Fibroblast of skin of right quadriceps (primary cell): ENCODE data around the gene SCGB1C1.
"Not testable (repeated sequence)": the region's sequence is repeated elsewhere in the genome, so short reads cannot be mapped to it uniquely, and the experiment has no call there.

ENCODE experiments used
- DNase-seq: peaks from one replicate; pipeline ENCODE4 v3.0.0-alpha.2; 2013

The SCGB1C1 gene

DNA sequence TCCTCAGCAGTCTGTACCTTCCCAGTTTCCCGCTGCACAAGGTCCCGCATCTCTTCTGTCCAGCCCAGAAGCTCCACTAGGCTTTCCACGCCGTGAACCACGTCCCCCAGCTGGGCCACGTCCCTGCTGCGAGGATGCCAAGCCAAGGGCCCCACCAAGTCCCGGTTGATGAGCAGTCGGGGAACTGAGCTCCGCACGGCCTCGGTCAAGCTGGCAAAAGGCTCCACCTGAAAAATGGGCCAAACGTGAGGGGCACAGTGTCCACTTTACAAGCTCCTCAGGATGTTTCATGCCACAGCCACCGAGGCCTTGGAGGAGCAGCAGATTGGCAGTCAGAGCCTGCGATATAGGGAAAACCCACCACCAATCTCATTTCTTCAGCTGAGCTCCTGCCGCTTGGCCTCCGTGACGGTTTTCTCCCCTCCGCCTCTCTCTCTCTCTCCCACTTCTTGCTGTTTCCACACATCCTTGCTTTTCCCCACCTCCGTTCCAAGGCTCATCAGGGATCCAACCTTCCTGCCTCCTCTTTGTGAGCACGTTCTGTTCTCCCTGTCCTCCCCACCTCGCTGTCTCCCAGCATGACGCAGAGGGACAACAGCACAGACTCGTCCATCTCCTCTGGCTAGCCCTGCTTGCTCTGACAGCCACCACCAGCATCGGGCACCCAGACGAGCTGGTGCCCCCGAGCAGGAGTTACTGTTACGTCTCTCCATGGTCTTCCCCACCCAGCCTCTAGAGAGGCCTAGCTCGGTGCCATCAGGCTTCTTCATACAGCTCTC, 26.1 kb downstream of the SCGB1C1 start:
- no peak for DNase-seq

DNA sequence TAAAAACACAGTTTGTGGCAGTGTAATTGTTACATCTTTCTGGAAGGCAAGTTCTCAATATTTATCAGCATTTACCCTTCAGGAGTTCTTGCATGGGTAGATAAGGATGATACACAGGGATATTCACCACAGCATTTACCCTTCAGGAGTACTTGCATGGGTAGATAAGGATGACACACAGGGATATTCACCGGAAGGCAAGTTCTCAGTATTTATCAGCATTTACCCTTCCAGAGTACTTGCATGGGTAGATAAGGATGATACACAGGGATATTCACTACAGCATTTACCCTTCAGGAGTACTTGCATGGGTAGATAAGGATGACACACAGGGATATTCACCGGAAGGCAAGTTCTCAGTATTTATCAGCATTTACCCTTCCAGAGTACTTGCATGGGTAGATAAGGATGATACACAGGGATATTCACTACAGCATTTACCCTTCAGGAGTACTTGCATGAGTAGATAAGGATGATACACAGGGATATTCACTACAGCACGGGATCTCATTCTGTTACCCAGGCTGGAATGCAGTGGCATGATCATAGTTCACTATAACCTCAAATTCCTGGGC, 27.9 kb downstream of the SCGB1C1 start:
- not testable (repeated sequence) for DNase-seq

DNA sequence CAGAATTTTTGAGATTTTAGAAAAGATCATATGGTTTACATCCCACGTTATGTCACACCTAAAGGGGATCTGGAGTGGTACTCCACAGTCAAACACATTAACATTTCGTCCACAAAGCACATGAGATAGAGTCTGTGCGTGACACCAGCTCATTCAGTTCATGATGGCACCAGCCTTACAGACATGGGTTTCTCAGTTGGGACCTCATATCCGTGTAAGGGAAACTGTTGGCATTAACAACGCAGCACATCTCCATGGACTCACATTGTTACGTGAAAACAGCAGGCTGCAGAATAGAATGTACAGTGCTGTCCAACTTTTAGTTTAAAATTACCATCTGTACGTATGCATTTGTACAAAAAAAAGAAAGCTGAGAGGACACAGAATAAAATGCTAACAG, 28.7 kb downstream of the SCGB1C1 start:
- no peak for DNase-seq

DNA sequence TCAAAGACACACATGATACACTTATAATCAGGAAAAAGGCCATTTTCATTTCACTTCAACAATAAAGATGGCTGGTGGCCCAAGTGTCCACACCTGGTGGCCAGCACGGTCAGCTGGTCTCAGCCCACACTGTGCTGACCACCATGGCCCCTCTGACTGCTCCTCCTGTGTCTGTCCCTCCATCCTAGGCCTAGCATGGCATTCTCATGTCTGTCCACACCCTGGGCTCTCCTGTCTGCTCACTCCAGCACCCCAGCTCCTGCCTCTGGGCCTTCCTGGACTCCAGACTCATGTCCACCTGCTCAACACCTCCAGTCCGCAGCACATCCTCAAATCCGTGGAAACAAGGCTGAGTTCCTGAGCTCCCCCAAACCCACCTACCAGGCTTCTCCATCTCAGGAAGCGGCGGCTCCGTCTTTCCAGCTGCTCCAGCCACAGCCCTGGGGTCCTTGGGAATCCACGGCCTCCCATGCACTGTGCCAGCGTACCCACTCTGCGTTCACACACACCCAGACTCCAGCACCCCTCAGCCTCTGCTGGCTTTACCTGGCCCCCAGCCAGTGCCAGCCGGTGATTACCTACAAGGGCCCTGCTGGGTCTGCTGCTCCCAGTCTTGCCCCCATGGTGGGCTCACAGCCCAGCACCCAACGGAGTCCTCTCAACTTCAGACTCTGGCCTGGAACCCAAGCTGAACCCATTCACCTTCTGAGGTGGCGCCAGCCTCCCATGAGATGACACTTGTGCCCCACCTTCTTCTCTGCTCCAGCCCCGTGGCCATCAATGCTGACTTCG, 29.3 kb downstream of the SCGB1C1 start:
- DNase-seq: no peak

DNA sequence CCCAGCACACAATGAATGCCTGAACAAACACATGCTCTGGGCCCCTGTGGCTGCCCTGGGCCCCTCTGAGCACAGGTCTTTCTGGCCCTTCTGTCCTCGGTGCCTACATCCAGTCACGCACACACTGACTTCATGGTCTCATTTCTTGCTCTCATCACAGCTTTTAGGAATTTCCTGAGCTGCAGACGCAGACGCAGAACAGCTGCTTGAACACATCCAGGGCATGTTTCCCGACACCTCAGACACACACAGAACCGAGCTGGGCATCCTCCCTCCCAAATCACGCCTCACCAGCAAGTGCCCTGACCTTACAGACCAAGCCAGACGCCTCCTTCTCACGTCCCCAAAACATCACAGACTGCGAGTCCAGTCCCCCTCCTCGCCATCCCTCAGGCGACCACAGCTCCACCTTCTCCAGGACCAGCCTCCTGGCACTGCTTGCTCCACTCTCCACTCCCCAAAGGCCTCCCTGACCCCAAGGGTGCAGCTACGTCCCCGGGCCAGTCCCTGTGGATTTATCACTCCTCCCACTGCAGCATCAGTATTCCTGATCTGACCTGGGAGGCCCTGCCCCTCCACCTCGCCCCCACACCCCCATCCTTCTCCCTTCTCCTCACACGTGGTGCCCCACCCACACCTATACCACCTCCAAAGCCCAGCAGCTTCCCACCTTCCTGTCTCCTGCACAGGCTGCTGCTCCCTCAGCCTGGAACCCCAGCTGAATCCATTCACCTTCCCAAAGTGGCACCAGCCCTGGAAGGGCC, 30.3 kb downstream of the SCGB1C1 start:
- no peak for DNase-seq

DNA sequence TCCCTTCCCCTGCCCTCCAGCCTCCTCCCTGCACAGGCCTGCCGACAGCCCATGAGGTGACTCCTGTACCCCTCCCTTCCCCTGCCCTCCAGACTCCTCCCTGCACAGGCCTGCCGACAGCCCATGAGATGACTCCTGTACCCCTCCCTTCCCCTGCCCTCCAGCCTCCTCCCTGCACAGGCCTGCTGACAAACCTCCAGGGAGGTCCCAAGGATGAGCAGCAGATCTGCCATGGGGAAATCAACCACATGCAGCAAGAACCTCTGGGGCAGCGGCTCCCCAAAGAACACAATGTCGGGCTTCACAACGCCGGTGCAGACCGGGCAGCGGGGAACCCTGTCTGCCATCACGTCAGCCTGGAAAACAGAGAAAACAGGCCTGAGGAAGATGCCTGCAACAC, 31.0 kb downstream of the SCGB1C1 start:
- no peak for DNase-seq

DNA sequence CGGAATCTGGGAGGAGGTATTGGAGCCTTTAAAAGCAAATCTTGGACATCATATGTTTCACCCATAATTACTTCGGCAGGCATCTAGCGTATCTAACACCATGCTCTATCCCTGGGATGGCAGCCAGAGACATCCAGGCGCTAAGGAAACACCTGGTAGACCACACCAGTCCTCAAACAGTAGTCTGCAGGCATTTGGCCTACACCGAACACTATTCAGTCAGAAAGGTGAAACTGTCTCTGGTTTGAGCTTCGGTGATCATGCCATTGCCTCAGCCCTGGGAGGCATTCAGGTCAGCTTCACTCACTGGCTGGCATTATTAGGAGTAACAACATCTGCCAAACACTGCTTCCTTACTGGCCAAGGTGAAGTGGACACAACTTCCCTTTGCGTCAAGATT, 31.5 kb downstream of the SCGB1C1 start:
- no peak for DNase-seq

DNA sequence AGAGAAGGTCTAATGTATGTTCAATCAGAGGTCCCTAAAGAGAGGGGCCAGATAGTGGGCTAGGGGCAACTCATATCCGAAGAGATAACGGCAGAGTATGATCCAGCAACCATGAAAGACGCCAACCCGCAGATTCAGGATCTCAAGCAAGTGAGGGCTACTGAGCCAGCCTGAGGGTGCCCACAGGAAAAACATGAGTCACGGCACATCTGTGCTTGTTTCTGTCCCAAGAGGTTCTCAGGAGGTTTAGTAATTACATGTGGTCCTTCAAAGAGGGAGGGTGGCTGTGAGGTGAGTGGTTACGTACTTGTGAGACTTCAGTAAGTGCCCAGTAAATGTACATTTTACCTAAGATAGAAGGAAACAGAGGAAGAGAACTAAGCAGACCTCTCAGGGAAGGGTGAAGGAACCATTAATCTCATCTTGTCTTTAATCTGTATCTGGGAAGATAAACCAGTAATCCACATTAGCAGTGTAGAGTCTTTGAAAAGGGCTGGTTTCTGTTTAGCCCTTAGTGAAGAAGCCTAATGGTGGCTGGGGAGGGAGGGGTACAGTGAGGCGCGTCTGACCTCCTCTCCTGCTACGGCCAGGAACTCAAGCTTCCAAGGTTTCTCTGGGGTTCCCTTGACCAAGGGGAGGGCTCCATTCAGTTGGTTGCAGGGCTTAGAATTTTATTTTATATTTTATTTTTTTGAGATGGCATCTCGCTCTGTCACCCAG, 33.0 kb downstream of the SCGB1C1 start:
- no peak for DNase-seq

DNA sequence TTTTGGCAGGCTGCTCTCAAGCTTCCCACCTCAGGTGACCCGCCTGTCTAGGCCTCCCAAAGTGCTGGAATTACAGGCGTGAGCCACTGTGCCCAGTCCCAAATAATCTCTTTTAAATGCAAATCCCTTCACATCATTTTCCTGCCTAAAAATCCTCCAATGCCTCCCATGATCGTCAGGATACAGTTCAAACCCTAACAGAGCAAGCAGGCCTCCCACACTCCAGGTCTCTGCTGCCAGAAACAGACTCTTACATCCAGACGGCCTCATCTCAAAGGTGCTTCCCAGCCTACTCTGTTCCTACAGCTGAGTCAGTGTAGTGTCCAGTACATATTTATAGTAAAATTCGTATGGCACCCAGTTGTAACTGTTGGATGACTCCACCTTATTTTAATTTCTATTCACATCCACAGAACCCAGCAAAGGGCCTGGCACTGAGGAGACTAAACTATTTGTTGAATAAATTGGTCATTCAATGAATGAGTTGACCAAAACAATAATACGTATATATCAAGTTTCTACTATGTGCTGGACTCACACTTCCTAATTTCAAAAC, 35.0 kb downstream of the SCGB1C1 start:
- DNase-seq: no peak

DNA sequence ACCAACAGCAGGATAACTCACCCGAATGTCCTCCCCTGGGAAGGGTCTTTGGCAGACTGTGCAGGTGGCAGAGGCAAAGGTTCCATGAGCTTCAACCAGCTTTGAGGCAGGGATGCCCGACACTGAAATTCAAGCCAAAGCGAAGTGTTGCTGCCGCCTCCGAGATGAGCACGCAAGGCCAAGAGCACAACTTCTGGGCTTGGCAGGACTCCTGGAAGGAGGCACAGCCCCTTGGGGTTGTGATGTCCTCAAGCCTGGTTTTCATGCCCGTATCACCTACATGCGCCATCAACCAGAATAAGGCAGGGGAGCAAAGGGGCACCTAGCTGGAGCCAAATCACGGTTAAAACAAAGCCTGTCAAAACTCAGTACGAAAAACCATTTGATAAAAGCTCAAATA, 37.6 kb downstream of the SCGB1C1 start:
- no peak for DNase-seq

DNA sequence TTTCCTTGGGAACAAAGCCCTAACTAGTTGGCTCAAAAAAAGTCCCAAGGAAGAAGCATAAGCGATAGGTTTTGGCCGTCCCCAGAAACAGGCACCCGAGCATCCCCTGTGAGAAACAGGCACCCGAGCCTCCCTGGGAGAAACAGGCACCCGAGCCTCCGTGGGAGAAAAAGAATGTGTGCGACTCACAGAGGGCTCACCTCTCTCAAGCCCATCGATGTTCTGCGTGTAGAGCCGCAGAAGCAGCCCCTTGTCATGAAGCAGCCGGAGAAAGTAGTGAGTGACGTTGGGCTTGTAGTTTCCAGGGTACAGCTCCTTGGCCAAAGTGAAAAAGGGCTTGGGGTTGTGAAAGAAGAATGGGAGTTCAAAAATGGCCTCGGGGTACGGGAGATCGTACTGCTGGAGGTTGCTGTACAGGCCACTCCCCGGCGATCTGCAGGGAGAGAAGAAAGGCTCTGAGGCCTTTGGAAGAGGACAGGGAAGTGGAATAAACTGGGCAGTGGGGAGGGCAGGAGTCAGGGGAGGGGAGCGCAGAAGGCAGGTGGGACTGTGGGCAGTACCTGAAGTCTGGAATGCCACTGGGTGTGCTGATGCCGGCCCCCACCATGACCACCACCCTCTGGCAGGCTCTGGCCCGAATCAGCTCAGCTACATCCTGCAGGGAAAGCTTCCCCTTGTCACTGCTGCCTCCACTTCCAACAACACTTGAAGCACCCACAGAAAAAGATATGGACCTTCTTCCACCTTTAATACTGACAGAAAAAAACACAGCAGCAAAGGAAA, 40.1 kb downstream of the SCGB1C1 start:
- no peak for DNase-seq

DNA sequence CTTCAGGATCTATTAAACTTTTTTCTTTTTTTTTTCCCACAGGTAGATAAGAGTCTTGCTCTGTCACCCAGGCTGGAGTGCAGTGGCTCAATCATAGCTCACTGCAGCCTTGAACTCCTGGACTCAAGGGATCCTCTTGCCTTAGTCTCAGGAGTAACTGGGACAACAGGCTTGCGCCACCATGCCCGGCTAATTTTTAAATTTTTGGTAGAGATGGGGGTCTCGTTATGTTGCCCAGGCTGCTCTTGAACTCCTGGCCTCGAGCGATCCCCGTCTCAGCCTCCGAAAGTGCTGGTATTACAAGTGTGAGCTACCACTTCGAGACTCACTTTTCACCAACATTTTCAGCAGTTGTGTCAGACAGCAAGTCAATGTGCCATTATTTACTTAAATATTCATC, 42.3 kb downstream of the SCGB1C1 start:
- DNase-seq: no peak

DNA sequence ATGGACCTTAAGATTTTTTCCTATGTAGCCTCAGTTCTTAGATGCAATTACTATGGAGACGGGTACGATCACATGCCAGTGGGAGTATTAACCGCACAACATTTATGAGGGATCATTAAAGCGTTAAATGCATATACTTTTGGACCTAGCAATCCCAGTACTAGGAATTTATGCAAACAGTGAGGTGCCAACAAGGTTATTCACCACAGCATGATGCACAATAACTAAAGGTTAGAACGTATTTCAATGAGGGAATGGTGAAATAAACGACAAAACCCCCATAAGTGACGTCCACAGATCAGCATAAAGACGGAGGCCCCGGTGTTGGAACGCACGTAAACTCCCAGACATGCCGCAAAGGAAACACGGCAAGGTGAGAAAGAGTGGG, 42.7 kb downstream of the SCGB1C1 start:
- no peak for DNase-seq

DNA sequence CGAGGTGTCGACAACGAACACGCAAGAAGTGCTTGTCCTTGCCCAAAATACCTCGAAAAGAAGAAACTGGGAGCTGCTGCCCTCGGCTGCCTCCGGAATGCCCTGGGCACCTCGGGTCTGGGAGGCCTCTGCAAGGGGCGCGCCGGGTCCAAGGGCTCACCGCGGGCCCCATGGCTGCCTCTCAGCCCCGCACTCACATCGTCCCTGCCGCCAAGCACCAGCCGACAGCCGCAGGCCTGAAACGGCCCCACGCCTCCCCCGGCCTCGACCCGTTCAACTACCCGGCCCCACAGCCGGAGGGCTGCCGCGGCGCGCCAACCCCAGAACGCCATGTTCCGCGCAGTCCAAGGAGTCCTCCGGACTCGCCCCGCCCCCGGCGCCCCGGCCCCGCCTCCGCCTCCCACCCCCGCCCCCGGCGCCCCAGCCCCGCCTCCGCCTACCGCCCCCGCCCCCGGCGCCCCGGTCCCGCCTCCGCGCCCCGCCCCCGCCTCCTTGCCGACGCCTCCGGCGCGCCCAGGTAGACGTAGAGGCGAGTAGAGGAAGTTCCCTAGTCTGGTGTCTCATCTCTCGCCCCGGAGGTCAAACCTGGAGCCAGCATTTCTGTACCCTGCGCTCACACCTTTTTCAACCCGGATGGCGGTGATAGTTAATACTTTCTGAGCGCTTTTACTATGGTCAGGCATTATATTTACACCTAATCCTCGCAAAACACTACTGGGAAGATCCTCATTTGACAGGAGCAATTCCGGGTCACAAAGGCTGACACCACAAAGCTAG, 43.3 kb downstream of the SCGB1C1 start, which contains the start of gene SIRT3:
Gene SIRT3, minus strand, starts transcription at position 346 of the 777 bp plus-strand sequence. Its CDS starts 14 bp downstream, at position 332.
- DNase-seq: peak; percentile 85

DNA sequence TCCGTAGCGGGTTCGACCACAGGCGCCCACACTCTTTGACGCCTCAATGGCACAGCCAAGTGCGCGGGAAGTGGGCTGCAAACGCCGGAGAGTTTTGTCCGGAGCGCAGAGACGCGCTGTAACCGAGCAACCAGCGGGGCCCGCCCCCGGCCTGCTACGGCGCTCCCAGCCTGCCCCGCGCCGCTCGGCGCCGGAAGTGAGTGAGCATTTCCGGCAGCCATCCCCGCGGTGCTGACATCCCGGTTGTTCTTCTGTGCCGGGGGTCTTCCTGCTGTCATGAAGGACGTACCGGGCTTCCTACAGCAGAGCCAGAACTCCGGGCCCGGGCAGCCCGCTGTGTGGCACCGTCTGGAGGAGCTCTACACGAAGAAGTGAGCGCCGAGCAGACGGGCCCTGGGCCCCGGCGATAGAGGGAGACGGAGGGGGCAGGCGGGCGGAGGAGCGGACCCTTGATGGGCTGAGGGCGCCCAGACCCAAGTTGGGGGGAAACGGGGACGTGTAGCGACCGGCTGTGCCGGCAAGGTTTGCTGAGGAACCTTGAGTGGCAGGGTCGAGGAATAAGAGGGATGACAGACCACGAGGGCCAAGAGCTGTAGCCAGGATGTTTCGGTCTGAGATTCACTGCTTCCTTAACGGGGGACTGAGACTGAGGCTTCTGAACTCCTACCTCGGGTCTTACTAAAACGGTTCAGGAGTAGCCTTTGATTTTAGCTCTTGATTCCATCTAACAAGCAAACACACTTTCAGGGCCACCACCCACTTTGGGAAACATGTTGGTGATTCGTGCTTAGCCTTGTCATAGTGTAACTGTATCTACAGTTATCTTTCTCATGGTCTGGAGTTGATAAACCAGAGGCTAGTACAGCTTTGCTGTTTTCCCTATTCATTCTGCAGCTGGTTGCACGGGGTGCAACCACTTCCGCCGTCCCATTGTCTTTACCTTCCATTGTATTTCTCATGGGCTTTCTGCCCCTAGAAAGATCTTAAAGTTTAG, 44.2 kb downstream of the SCGB1C1 start, which contains the start of gene PSMD13:
Gene PSMD13, plus strand, starts transcription at position 203 of the 994 bp plus-strand sequence. Its CDS starts 74 bp downstream, at position 277.
- peak; percentile 78 for DNase-seq

DNA sequence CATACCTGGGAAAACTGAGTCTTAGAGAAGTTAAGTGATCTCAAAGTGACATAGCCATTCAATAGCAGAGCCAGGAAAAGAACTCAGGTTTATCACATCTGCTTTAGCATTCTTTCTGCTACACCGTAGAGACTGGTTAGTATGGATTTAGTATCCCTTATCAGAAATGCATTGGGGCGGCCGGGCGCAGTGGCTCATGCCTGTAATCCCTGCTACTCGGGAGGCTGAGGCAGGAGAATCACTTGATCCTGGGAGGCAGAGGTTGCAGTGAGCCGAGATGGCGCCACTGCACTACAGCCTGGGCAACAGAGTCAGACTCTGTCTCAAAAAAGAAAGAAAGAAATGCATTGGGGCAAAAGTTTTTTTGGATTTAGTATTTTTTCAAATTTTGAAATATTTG, 45.5 kb downstream of the SCGB1C1 start:
- not testable (repeated sequence) for DNase-seq

DNA sequence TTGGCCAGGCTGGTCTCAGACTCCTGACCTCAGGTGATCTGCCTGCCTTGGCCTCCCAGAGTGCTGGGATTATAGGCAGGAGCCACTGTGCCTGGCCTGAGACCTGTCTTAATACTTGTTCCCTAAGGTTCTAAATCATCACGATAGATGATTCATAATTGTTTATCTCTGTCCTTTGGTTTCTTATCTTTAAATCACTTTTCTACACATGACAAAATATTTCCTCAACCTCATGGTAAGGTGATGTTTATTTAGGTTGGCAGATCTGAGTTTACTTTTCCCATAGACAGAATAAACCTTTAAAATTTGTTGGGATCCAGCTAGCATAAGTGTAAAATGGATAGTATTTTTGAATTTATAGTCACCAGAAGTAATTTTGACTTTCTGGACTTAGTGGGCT, 47.4 kb downstream of the SCGB1C1 start:
- no peak for DNase-seq

DNA sequence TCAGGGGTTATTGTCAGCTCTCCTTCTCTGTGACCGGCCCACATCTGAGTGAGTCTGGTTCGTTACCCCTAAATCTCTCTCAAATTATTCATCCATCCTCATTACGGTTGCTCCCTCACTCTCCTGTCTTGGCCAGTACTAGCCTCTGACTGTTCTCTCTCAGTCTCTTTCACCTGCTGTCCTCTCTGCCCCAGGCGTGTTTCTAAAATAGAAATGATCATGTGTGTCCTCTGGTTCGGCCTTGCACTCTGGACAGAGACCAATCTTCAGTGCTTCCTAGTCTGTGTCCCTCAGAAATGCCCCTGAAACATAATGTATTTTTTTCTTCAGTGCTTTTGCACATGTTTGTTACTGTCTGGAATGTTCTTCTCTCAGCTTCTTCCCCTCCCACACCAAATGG, 48.8 kb downstream of the SCGB1C1 start:
- DNase-seq: no peak
